ENCODE measurements around the gene EHMT1. TPM values are rescaled to one million over a fixed set of nuclear protein-coding genes. Genes with fewer than 3 reads are reported as not detected.

EHMT1 gene
- total and polyA plus RNA-seq, 2 donors from 2014 or later = 15.8 to 92.9 TPM

DNA sequence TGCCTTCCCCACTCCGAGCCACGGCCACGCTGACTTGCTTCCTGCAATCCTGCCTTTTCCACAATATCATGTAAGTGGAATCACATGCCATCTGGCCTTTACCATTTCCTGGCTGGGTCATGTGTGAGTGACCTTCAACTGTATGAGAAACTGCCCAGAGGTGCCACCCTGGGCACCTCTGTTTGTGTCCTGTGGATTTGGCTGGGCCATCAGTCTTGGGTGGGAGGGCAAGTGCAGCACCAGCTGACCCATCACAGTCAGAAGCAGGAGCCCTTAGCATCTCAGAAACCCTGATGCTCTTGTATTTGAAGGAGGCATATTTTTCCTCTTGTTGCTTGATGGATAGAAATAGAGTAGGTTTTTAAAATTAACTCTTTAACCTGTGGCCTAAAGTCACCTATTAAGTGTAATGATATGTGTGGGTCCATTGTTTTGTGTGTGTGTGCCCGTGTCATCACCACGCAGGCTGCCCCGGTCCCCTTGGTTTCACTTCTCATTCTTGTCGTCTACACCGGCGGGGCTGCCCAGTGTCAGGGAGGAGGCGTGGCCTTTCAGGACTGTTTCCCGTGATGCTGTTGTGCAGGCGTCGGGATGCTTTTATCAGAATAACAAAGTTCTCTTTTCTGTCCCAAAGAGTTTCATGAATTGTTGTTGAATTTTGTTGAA, 206.7 kb downstream of the EHMT1 start:
- peaks cover 1 to 26% (median 8%) of the 10 kb centered on the region in 3 donors for H3K36me3 ChIP-seq (ENCODE audit: control insufficient read depth in 2 of 3, insufficient read depth in 3 of 3, low read length in 3 of 3)
- TF ChIP-seq, protein P1, sequence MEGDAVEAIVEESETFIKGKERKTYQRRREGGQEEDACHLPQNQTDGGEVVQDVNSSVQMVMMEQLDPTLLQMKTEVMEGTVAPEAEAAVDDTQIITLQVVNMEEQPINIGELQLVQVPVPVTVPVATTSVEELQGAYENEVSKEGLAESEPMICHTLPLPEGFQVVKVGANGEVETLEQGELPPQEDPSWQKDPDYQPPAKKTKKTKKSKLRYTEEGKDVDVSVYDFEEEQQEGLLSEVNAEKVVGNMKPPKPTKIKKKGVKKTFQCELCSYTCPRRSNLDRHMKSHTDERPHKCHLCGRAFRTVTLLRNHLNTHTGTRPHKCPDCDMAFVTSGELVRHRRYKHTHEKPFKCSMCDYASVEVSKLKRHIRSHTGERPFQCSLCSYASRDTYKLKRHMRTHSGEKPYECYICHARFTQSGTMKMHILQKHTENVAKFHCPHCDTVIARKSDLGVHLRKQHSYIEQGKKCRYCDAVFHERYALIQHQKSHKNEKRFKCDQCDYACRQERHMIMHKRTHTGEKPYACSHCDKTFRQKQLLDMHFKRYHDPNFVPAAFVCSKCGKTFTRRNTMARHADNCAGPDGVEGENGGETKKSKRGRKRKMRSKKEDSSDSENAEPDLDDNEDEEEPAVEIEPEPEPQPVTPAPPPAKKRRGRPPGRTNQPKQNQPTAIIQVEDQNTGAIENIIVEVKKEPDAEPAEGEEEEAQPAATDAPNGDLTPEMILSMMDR (IDR thresholded peaks at IDR 0.05; ENCODE audit: borderline replicate concordance, extremely low read depth, insufficient read depth) = no peak
- no peak for DNase-seq

DNA sequence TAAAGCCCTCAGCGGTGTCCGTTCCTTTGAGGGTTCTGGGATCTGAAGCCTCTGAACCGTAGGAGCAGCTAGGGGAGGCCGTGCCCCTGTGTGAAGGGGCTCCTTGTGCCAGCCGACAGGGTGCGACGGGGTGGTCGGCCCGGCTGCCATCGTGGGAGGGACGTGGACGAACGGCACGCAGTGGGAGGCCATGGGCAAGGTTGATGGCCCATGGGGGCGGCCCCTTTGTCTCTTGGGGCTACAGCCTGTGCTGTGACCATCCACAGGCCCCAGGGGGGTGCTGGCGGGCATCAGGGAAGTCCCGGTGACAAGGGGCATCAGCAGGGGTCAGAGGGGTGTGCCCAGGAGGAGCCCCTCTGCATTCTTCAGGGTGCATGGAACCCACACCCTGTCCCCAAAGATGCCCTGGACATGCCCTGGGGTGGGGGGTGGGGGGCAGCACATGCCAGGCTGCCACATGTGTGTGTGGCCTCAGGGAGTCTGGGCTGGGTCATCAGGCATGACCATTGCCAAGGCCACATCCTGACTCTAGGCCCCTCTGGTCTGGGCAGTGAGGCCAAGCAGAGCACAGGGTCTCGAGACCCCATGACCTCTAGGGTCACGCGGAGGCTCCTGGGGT, 209.2 kb downstream of the EHMT1 start:
- Histone ChIP-seq H3K27ac (ENCODE audit: low read depth in 2 of 2, low read length in 2 of 2) (no peak overlapping the region), H3K4me1 (ENCODE audit: control insufficient read depth in 2 of 3, insufficient read depth in 2 of 3, low read depth in 1 of 3, low read length in 3 of 3) (no peaks in the 10 kb centered on the region), H3K9ac (ENCODE audit: low read length in 3 of 3) (no peak overlapping the region), H3K9me3 (ENCODE audit: control insufficient read depth in 2 of 3, insufficient read depth in 1 of 3, low read length in 3 of 3) (no peaks in the 10 kb centered on the region), H3K27me3 (ENCODE audit: control insufficient read depth, insufficient read depth, low read length) (no peaks in the 10 kb centered on the region), H3K4me3 (ENCODE audit: low read length in 3 of 3) (no peak overlapping the region), H3K36me3 (ENCODE audit: control insufficient read depth in 2 of 3, insufficient read depth in 3 of 3, low read length in 3 of 3) (peaks cover 0 to 20% (median 4%) of the 10 kb centered on the region in 3 donors)
- FAIRE-seq (no peak), DNase-seq (no peak)
- TF ChIP-seq, protein P1 (IDR thresholded peaks at IDR 0.05; ENCODE audit: borderline replicate concordance, extremely low read depth, insufficient read depth) = no peak
- intact Hi-C loops (cut with DNase I) = no loop called here

More for the DNA sequence above, 206.7 kb downstream of the EHMT1 start:
- Histone ChIP-seq H3K9ac (ENCODE audit: low read length in 3 of 3) (no peak overlapping the region), H3K27me3 (ENCODE audit: control insufficient read depth, insufficient read depth, low read length) (no peaks in the 10 kb centered on the region), H3K4me3 (ENCODE audit: low read length in 3 of 3) (no peak overlapping the region), H3K4me1 (ENCODE audit: control insufficient read depth in 2 of 3, insufficient read depth in 2 of 3, low read depth in 1 of 3, low read length in 3 of 3) (no peaks in the 10 kb centered on the region), H3K9me3 (ENCODE audit: control insufficient read depth in 2 of 3, insufficient read depth in 1 of 3, low read length in 3 of 3) (no peaks in the 10 kb centered on the region), H3K27ac (ENCODE audit: low read depth in 2 of 2, low read length in 2 of 2) (no peak overlapping the region)
- intact Hi-C loops (cut with DNase I) = no loop called here
- FAIRE-seq = no peak

DNA sequence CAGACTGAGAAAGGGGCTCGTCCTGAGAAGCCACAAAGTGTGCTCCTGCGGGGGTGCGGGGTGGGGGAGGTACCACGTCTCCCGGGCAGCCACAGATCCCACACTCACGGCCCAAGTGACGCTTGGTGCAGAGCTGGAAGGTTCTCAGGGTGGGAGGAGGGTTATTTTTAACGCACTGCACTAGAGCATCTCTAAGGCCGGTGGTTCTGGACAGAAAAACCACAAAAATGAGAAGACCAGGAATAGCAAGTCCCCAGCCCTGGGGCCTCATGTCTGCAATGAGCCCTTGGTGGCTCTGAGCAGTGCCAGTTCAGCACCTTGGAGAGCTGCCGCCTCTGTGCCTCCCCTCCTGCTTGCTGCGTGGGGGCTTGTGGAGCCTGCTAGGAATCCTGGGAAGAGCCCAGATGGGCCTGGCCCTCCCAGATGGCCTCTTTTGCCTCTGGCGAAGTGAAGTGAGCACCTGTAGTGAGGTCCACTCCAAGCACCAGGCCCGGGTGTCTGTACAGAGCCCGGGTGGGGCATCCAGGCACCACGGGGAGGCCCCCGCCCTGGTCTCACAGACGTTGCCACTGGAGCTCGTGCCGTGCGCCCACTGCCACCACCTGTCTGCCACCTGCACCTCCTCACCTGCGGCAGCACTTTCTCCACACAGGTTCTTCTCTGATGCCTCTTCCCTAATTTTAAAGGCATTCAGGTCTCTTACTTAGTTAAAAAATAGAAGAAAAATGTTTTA, 209.9 kb downstream of the EHMT1 start:
- Histone ChIP-seq H3K36me3 (ENCODE audit: control insufficient read depth in 2 of 3, insufficient read depth in 3 of 3, low read length in 3 of 3) (peaks cover 0 to 25% (median 6%) of the 10 kb centered on the region in 3 donors), H3K27ac (ENCODE audit: low read depth in 2 of 2, low read length in 2 of 2) (no peak overlapping the region), H3K4me3 (ENCODE audit: low read length in 3 of 3) (no peak overlapping the region), H3K9ac (ENCODE audit: low read length in 3 of 3) (no peak overlapping the region), H3K4me1 (ENCODE audit: control insufficient read depth in 2 of 3, insufficient read depth in 2 of 3, low read depth in 1 of 3, low read length in 3 of 3) (no peaks in the 10 kb centered on the region), H3K27me3 (ENCODE audit: control insufficient read depth, insufficient read depth, low read length) (no peaks in the 10 kb centered on the region), H3K9me3 (ENCODE audit: control insufficient read depth in 2 of 3, insufficient read depth in 1 of 3, low read length in 3 of 3) (no peaks in the 10 kb centered on the region)
- FAIRE-seq (no peak), DNase-seq (peak in 4 of 5 donors; percentile 68 to 79 (median 74))
- TF ChIP-seq, protein P1 (IDR thresholded peaks at IDR 0.05; ENCODE audit: borderline replicate concordance, extremely low read depth, insufficient read depth) = no peak
- intact Hi-C loops (cut with DNase I) = no loop called here

Measured in kidney (tissue), 14 donors.